Ovary (tissue), 9 donors: ENCODE measurements around the gene IGSF21. TPM values are rescaled to one million over a fixed set of nuclear protein-coding genes. Genes with fewer than 3 reads are reported as not detected.

ENCODE experiments used
- DNase-seq, 5 donors: peaks; one replicate each; pipeline ENCODE4 v3.0.0-alpha.2; 2019 to 2020
- H3K27ac ChIP-seq, 2 donors: fragments of 200-600 bp; one replicate each; pipeline versions ENCODE4 v1.5.1 to v1.8.0; 2019 to 2022
- H3K27me3 ChIP-seq: fragments of 200-600 bp; one replicate; pipeline ENCODE4 v1.8.0; 2022
- H3K36me3 ChIP-seq: fragments of 200-600 bp; sonication (generic); one replicate; pipeline ENCODE4 v1.5.1; 2019
- H3K4me1 ChIP-seq: one replicate; pipeline ENCODE4 v1.8.1; 2013; ENCODE audit warnings: mild to moderate bottlenecking, moderate library complexity; ENCODE audit not compliant: insufficient read depth
- H3K4me3 ChIP-seq: fragments of 200-600 bp; sonication (generic); one replicate; pipeline ENCODE4 v1.5.1; 2017
- H3K9me3 ChIP-seq, 2 donors: fragments of 200-600 bp in 1 of 2; sonication (generic) in 1 of 2; one replicate each; pipeline versions ENCODE4 v1.5.1 to v1.8.1; 2013 to 2019; ENCODE audit warnings: mild to moderate bottlenecking in 1 of 2, moderate library complexity in 1 of 2
- EP300 ChIP-seq: sonication (generic); formaldehyde crosslinking; IDR thresholded peaks from one replicate; pipeline ENCODE4 v1.6.1; 2017; ENCODE audit warnings: antibody characterized with exemption
- POLR2A ChIP-seq: fragments of 450-650 bp; IDR thresholded peaks from one replicate; pipeline ENCODE4 v1.6.1; 2017; ENCODE audit warnings: antibody characterized with exemption, mild to moderate bottlenecking, moderate library complexity
- WGBS, 3 donors: extraction: QIAGEN DNeasy Blood & Tissue Kit in 1 of 3; methylation state at CpG; one replicate each; pipeline versions ENCODE4 v1.1.5 to v1.1.7; 2013 to 2017; 5-methylcytosine and 5-hydroxymethylcytosine counted together
- intact Hi-C, 4 donors: fragments of 100-400 bp; cut with DNase I; formaldehyde crosslinking; loops; one replicate each; pipeline versions ENCODE4 v1.11.0 to v1.15.1; 2022 to 2023
- polyA plus RNA-seq, 2 donors: library from polyadenylated mRNA; stranded (reverse); fragments of 200-250 nt in 1 of 2; fragments of 350-450 nt in 1 of 2; fragmentation: Illumina TruSeq in 1 of 2; extraction: RNeasy Lipid Tissue Mini Kit (QIAGEN cat#74804) in 1 of 2; gene quantifications; one replicate each; pipeline ENCODE4 v1.2.3, GENCODE V29; 2013 to 2014
- total RNA-seq, 7 donors: library from RNA; depleted of rRNA in 2 of 7; stranded (reverse); fragments of >200 nt in 2 of 7; fragmentation: NEBNext Ultra II Directional in 3 of 7; extraction: Animal tissue kit (Norgen Biotek cat#: 25700) in 3 of 7; gene quantifications; one replicate each; pipeline versions ENCODE4 v1.1.0 to v1.2.4, GENCODE V29; 2016 to 2023
- TF ChIP-seq, protein P1 (sequence below), 3 donors: fragments of 450-650 bp in 2 of 3; fragments of 200-600 bp in 1 of 3; IDR thresholded peaks; one replicate each; pipeline versions ENCODE4 v1.5.1 to v1.8.0; 2016 to 2022; ENCODE audit warnings: antibody characterized with exemption in 3 of 3, mild to moderate bottlenecking in 1 of 3
- donor health status: DM: no; HTN: no; CAD: no; lungs with moderate emphysema.
- donor health status: DM: no; HTN: no; CAD: no.
- donor health status: Bipolar disorder and iron deficiency.
- donor health status: DM: yes; HTN: yes; CAD: no.
- donor health status: DM: no; HTN: no; CAD: no.
- donor health status: DM: yes; HTN: yes; CAD: no.

Gene IGSF21
- total and polyA plus RNA-seq, 9 donors: 0.24 to 4.5 (median 1.3) TPM

- WGBS, 3 donors: 43 to 54% (median 47%) methylated on average over 8 of the region's 8 CpGs
- intact Hi-C loops: no loop called here
- Histone ChIP-seq H3K27ac (no peak overlapping the region), H3K4me3 (no peak overlapping the region), H3K9me3 (no peaks in the 10 kb centered on the region), H3K27me3 (no peaks in the 10 kb centered on the region), H3K4me1 (no peaks in the 10 kb centered on the region), H3K36me3 (no peaks in the 10 kb centered on the region)
- no peak for DNase-seq
- TF ChIP-seq POLR2A (no peak), EP300 (no peak)
- TF ChIP-seq, protein P1, sequence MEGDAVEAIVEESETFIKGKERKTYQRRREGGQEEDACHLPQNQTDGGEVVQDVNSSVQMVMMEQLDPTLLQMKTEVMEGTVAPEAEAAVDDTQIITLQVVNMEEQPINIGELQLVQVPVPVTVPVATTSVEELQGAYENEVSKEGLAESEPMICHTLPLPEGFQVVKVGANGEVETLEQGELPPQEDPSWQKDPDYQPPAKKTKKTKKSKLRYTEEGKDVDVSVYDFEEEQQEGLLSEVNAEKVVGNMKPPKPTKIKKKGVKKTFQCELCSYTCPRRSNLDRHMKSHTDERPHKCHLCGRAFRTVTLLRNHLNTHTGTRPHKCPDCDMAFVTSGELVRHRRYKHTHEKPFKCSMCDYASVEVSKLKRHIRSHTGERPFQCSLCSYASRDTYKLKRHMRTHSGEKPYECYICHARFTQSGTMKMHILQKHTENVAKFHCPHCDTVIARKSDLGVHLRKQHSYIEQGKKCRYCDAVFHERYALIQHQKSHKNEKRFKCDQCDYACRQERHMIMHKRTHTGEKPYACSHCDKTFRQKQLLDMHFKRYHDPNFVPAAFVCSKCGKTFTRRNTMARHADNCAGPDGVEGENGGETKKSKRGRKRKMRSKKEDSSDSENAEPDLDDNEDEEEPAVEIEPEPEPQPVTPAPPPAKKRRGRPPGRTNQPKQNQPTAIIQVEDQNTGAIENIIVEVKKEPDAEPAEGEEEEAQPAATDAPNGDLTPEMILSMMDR (IDR thresholded peaks at IDR 0.05): no peak
These were observed 35.4 kb downstream of the IGSF21 start for GRCh38 chr1:18142969-18143368.

- Histone ChIP-seq H3K4me3 (no peak overlapping the region), H3K36me3 (no peaks in the 10 kb centered on the region), H3K9me3 (no peaks in the 10 kb centered on the region), H3K4me1 (no peaks in the 10 kb centered on the region), H3K27me3 (no peaks in the 10 kb centered on the region), H3K27ac (no peak overlapping the region)
- intact Hi-C loops: no loop called here
- no peak for DNase-seq
- TF ChIP-seq, protein P1 (IDR thresholded peaks at IDR 0.05): no peak
- TF ChIP-seq EP300: no peak
- TF ChIP-seq POLR2A: no peak
- WGBS, 3 donors: 64 to 67% (median 65%) methylated on average over 5 to 6 of the region's 6 CpGs
These were observed 36.5 kb downstream of the IGSF21 start for GRCh38 chr1:18144062-18144461.

DNA sequence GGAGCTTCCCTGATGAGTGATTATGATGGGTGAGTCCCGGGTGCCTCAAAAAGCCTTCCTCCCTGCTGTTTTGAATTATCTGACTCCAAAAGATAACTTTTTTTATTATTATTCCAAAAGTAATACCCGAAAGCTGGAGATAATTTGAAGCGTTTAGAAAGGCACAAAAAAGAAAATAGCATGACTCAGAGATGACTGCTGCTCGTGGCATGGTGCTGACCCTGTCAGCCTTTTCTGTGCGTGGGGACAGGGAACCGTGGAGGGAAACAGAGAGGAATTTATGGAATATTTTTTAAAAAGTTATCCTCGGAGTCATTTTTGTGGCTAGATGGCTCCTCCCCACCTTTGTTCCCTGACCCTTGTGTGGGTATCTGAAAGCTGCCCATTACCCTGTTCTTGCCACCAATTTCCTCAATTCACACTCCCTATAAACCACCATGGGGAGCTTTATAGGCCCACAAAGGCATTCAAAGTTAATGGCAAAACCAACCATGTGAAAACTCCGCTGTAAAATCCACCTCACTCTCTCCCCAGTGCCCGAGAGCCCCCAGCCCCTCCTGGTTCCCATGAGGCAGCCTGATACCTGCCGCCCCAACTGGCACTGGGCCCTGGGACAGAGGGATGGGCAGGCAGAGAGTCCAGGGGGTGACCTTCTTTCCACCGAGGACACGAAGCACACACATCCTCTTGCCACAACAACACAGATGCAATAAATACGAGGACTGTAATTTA is 37.5 kb downstream of the IGSF21 start:
- Histone ChIP-seq H3K27me3 (no peaks in the 10 kb centered on the region), H3K4me3 (no peak overlapping the region), H3K9me3 (no peaks in the 10 kb centered on the region), H3K27ac (no peak overlapping the region), H3K36me3 (no peaks in the 10 kb centered on the region), H3K4me1 (no peaks in the 10 kb centered on the region)
- WGBS, 3 donors: 24 to 34% (median 32%) methylated on average over 13 of the region's 13 CpGs
- no peak for TF ChIP-seq POLR2A
- TF ChIP-seq, protein P1 (IDR thresholded peaks at IDR 0.05): no peak
- no peak for TF ChIP-seq EP300
- intact Hi-C loops: no loop called here
- no peak for DNase-seq

DNA sequence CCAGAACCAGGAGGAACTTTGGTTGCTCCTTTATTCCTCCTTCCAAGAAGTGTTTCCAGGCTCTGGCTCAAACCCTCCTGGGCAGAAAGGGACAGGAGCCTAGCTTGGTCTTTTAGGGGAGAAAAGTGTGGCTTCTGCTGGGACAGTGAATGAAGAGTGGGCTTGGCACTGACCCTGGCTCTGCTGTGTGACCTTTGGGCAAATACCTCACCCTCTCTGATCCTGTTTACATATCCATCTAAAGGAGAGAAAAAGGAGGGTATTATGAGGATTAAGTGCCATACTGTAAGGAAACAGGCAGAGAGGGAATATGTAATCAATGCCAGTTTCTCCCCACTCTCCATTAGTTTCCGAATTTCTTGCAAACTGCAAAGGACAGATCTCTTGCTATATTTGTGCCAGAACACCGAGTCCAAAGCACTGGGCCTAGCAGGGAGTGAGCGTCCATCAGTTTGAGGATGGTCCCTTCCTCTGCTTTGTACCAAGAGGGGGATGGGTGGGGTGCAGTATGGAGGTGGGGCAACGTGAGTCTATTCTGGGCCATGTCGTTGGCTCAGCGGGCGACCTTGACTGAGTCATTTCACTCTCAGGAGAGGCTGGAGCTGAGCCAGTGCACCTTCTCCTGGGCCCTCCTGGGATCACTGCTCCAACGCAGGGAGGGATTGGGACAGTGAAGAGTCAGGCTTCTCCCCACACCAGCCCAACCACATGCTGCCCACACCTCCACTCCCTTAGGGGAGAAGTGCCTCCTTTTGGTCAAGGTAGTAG is 38.4 kb downstream of the IGSF21 start:
- H3K4me1 ChIP-seq: no peaks in the 10 kb centered on the region
- no peaks in the 10 kb centered on the region for H3K27me3 ChIP-seq
- no peaks in the 10 kb centered on the region for H3K9me3 ChIP-seq
- intact Hi-C loops: no loop called here
- no peak for DNase-seq
- no peak overlapping the region for H3K4me3 ChIP-seq
- no peaks in the 10 kb centered on the region for H3K36me3 ChIP-seq
- no peak overlapping the region for H3K27ac ChIP-seq
- TF ChIP-seq EP300 (no peak), POLR2A (no peak)
- TF ChIP-seq, protein P1 (IDR thresholded peaks at IDR 0.05): no peak
- WGBS, 3 donors: 33 to 51% (median 40%) methylated on average over 8 of the region's 8 CpGs
